K562 (cell line): ENCODE measurements around the gene TRIM23. TPM values are rescaled to one million over a fixed set of nuclear protein-coding genes. Genes with fewer than 3 reads are reported as not detected.
A peak's percentile ranks its signal among the peaks of the same experiment; 100 is the strongest.

Source experiments
- BRF2 ChIP-seq: IDR thresholded peaks from 3 replicates; pipeline ENCODE4 v1.6.1; 2011; ENCODE audit warnings: borderline replicate concordance, mild to moderate bottlenecking; ENCODE audit not compliant: insufficient read length, insufficient read depth
- CREB1 ChIP-seq, 2 experiments: sonication (generic) in 1 of 2; formaldehyde crosslinking in 1 of 2; IDR thresholded peaks; 2 replicates each; pipeline versions ENCODE4 v1.6.1 to v1.8.0; 2012 to 2022; ENCODE audit warnings: inconsistent platforms in 1 of 2, mild to moderate bottlenecking in 1 of 2, missing genetic modification reagents in 1 of 2, moderate library complexity in 1 of 2
- HDAC1 ChIP-seq, 2 experiments: fragments of 450-650 bp; IDR thresholded peaks; 2 replicates each; pipeline ENCODE4 v1.6.1; 2016 to 2017; ENCODE audit warnings: inconsistent platforms in 1 of 2, mild to moderate bottlenecking in 1 of 2, moderate library complexity in 1 of 2
- JUNB ChIP-seq: fragments of 450-650 bp; formaldehyde crosslinking; conservative IDR thresholded peaks from 2 replicates; pipeline ENCODE4 v1.4.0; 2020; ENCODE audit warnings: mild to moderate bottlenecking
- LARP7 ChIP-seq: fragments of 450-650 bp; IDR thresholded peaks from 2 replicates; pipeline ENCODE4 v1.6.1; 2016
- MAFG ChIP-seq: fragments of 450-650 bp; conservative IDR thresholded peaks from 2 replicates; pipeline ENCODE4 v1.6.1; 2016; ENCODE audit warnings: missing genetic modification characterization, missing compliant biosample characterization
- MAZ ChIP-seq, 2 experiments: fragments of 450-650 bp in 1 of 2; sonication (generic) in 1 of 2; formaldehyde crosslinking; IDR thresholded peaks in 1 of 2; conservative IDR thresholded peaks in 1 of 2; 2 replicates each; pipeline versions ENCODE4 v1.4.0 to v1.5.0; 2020; ENCODE audit warnings: mild to moderate bottlenecking in 1 of 2, missing genetic modification reagents in 1 of 2
- PHF8 ChIP-seq: fragments of 200-600 bp; sonication (generic); IDR thresholded peaks from 2 replicates; pipeline ENCODE4 v1.6.1; 2012; ENCODE audit warnings: mixed run types, mild to moderate bottlenecking, inconsistent platforms, low read length, moderate library complexity, borderline replicate concordance
- POLR2AphosphoS5 ChIP-seq: IDR thresholded peaks from 2 replicates; pipeline ENCODE4 v1.6.1; 2011; ENCODE audit warnings: mild to moderate bottlenecking, low read depth, low read length, moderate library complexity; ENCODE audit not compliant: control insufficient read depth, insufficient read depth
- SP1 ChIP-seq: sonication (generic); formaldehyde crosslinking; IDR thresholded peaks from 2 replicates; pipeline ENCODE4 v1.8.1; 2022; ENCODE audit warnings: mild to moderate bottlenecking, missing genetic modification reagents
- SRSF1 ChIP-seq: fragments of 200-400 bp; formaldehyde crosslinking; IDR thresholded peaks from 2 replicates; pipeline ENCODE4 v1.6.1; 2017; ENCODE audit warnings: mild to moderate bottlenecking, low read depth, low read length, moderate library complexity
- THRAP3 ChIP-seq: fragments of 450-650 bp; IDR thresholded peaks from 2 replicates; pipeline ENCODE4 v1.6.1; 2016; ENCODE audit warnings: mild to moderate bottlenecking, inconsistent platforms, borderline replicate concordance
- XRCC3 ChIP-seq: fragments of 450-650 bp; IDR thresholded peaks from 2 replicates; pipeline ENCODE4 v1.6.1; 2017; ENCODE audit warnings: mild to moderate bottlenecking, moderate library complexity
- ZKSCAN3 ChIP-seq: fragments of 250-450 bp; sonication (Bioruptor Pico); IDR thresholded peaks from 2 replicates; pipeline ENCODE4 v1.4.0; 2020
- ZNF175 ChIP-seq: fragments of 200-800 bp; sonication (Bioruptor generic); IDR thresholded peaks from 2 replicates; pipeline ENCODE4 v1.6.1; 2016; ENCODE audit warnings: low read depth, mild to moderate bottlenecking, missing genetic modification characterization, missing compliant biosample characterization
- ZNF324 ChIP-seq: fragments of 250-450 bp; sonication (Bioruptor Pico); IDR thresholded peaks from 2 replicates; pipeline ENCODE4 v1.4.0; 2020; ENCODE audit warnings: mild to moderate bottlenecking
- ZNF436 ChIP-seq: fragments of 250-450, 450-650 bp; sonication (Bioruptor Pico); formaldehyde crosslinking; IDR thresholded peaks from 2 replicates; pipeline ENCODE4 v1.7.0; 2020; ENCODE audit warnings: mild to moderate bottlenecking
- ZNF561 ChIP-seq: fragments of 450-650 bp; formaldehyde crosslinking; conservative IDR thresholded peaks from 2 replicates; pipeline ENCODE4 v1.4.0; 2020; ENCODE audit warnings: mild to moderate bottlenecking, moderate library complexity
- ZNF655 ChIP-seq: fragments of 250-450 bp; sonication (Bioruptor Pico); IDR thresholded peaks from 2 replicates; pipeline ENCODE4 v1.5.0; 2021
- ZZZ3 ChIP-seq: fragments of 450-650 bp; IDR thresholded peaks from 2 replicates; pipeline ENCODE4 v1.6.1; 2016; ENCODE audit warnings: antibody characterized with exemption, mild to moderate bottlenecking, moderate library complexity
- polyA plus RNA-seq, 8 experiments: library from polyadenylated mRNA; depleted of rRNA in 4 of 8; stranded (reverse) in 5 of 8; unstranded in 3 of 8; fragments of >200 nt; fragmentation: Nextera tagmentation in 2 of 8; fragmentation: Illumina TruSeq in 1 of 8; extraction: Ambion mirVana in 2 of 8; extraction: Trizol in 1 of 8; gene quantifications; 2 replicates each; pipeline versions ENCODE4 v1.2.1 to v1.2.3, GENCODE V29; 2011 to 2014; ENCODE audit warnings: inconsistent platforms in 1 of 8, missing spikeins in 1 of 8
- total RNA-seq, 7 experiments: library from RNA; depleted of rRNA in 6 of 7; stranded (reverse); fragments of >200 nt in 6 of 7; fragmentation: Illumina TruSeq in 2 of 7; extraction: Trizol in 2 of 7; gene quantifications; 2 replicates each; pipeline versions ENCODE4 v1.2.1 to v1.2.3, GENCODE V29; 2011 to 2021; ENCODE audit warnings: low replicate concordance in 1 of 7
- TF ChIP-seq, protein P1 (sequence below), 2 experiments: fragments of 450-650 bp; IDR thresholded peaks; 2 replicates each; pipeline ENCODE4 v1.6.1; 2018; ENCODE audit warnings: mild to moderate bottlenecking in 2 of 2, low read depth in 1 of 2; ENCODE audit not compliant: partially characterized antibody in 2 of 2

Gene TRIM23
- total and polyA plus RNA-seq, 9 of the 15 experiments (the other 6 are each of a cell fraction or from before 2014, with no cell fraction given): 2.4 to 8.5 (median 4.9) TPM

DNA sequence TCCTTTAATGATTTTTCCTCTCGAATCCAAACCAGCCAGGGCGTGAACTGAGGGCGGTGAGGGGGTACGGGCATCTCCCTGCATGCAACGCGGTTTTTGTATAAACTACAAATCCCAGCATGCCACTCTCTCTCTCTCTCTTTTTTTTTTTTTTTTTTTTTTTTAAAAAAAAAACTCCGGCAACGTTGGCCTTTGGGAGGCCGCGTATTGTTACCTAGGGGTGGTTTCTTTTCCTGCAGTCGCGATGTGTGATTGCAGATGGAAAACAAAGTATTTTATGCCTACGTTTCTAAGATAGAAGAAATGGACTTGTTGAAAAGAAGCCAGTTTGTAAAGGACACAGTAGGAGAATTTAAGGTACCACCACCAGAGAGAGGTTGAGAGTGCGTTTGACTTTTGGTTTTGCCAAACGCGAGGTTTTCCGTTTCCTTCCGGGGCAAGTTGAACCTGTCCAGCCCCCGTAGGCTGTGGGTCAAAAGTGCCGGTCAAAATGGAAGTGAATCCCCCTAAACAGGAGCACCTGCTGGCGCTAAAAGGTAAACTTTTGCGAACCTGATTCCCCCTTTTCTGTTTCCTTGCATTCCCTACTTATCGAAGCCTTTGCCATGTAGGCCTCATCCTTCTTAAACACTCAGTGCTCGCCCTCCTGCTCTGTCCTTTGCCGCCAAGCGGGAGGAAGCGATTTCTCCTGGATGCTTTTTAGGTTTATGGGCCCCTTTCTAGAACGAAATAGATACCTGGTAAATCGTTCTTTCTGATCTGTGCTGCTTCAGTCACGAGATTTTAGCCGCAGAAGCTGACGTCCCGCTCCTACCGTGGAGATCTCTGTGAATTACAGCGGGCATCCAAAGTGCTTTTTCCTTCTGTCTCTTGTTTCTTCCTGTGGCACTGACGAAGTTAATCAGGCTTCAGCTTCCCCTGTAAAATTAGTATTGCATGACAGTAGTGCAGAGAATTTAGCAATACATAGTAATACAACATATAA, 730 bp upstream of the TRIM23 start, which contains the start of the genes SHLD3 and TRAPPC13 (continued):
- TF ChIP-seq, protein P1, sequence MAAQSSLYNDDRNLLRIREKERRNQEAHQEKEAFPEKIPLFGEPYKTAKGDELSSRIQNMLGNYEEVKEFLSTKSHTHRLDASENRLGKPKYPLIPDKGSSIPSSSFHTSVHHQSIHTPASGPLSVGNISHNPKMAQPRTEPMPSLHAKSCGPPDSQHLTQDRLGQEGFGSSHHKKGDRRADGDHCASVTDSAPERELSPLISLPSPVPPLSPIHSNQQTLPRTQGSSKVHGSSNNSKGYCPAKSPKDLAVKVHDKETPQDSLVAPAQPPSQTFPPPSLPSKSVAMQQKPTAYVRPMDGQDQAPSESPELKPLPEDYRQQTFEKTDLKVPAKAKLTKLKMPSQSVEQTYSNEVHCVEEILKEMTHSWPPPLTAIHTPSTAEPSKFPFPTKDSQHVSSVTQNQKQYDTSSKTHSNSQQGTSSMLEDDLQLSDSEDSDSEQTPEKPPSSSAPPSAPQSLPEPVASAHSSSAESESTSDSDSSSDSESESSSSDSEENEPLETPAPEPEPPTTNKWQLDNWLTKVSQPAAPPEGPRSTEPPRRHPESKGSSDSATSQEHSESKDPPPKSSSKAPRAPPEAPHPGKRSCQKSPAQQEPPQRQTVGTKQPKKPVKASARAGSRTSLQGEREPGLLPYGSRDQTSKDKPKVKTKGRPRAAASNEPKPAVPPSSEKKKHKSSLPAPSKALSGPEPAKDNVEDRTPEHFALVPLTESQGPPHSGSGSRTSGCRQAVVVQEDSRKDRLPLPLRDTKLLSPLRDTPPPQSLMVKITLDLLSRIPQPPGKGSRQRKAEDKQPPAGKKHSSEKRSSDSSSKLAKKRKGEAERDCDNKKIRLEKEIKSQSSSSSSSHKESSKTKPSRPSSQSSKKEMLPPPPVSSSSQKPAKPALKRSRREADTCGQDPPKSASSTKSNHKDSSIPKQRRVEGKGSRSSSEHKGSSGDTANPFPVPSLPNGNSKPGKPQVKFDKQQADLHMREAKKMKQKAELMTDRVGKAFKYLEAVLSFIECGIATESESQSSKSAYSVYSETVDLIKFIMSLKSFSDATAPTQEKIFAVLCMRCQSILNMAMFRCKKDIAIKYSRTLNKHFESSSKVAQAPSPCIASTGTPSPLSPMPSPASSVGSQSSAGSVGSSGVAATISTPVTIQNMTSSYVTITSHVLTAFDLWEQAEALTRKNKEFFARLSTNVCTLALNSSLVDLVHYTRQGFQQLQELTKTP (IDR thresholded peaks at IDR 0.05; ENCODE audit: low read depth in 1 of 2, partially characterized antibody in 2 of 2): peak; percentile 51 to 95
- TF ChIP-seq JUNB (CRISPR knock-in tag) (no peak), POLR2AphosphoS5 (peak; percentile 32; the same call in 1 of the 2 replicates), ZKSCAN3 (CRISPR knock-in tag) (no peak), XRCC3 (no peak), ZNF561 (CRISPR knock-in tag) (no peak), HDAC1 (IDR thresholded peaks at IDR 0.05) (peak in 1 of 2 experiments; percentile 85; a peak in 2 of 4 replicates), MAZ (CRISPR knock-in tag; conservative IDR thresholded peaks at IDR 0.05 in 1 of 2, IDR thresholded peaks at IDR 0.05 in 1 of 2) (peak; percentile 24 to 48; a peak in 3 of 4 replicates), SRSF1 (no peak), CREB1 (IDR thresholded peaks at IDR 0.05) (no peak), CREB1 (CRISPR knock-in tag; IDR thresholded peaks at IDR 0.05) (no peak), SP1 (peak; percentile 33; the same call in 1 of the 2 replicates), ZNF436 (CRISPR knock-in tag) (no peak), ZZZ3 (no peak), ZNF655 (CRISPR knock-in tag) (no peak), THRAP3 (no peak), ZNF324 (CRISPR knock-in tag) (no peak), ZNF175 (CRISPR knock-in tag) (peak; percentile 76; the same call in 1 of the 2 replicates), BRF2 (no peak), LARP7 (no peak), MAFG (tag) (no peak), PHF8 (peak; percentile 61)
